HK-2 (cell line): ENCODE results near the gene APC2.
"Not testable (repeated sequence)": the region's sequence is repeated elsewhere in the genome, so short reads cannot be mapped to it uniquely, and the experiment has no call there.

ENCODE experiments used
- DNase-seq: peaks from one replicate; pipeline ENCODE4 v3.0.0-alpha.2; 2018; ENCODE audit not compliant: unreplicated experiment

The APC2 gene

GRCh38 chr19:1412995-1413800, 36.7 kb upstream of the APC2 start:
- no peak for DNase-seq

- no peak for DNase-seq
Observed at GRCh38 chr19:1416014-1416841, 33.7 kb upstream of the APC2 start.

GRCh38 chr19:1417145-1417544, 32.8 kb upstream of the APC2 start:
- no peak for DNase-seq

- no peak for DNase-seq
Observed at GRCh38 chr19:1417681-1418495, 32.0 kb upstream of the APC2 start.

- DNase-seq, result no peak
Observed at GRCh38 chr19:1418496-1418775, 31.5 kb upstream of the APC2 start.

- no peak for DNase-seq
Observed at GRCh38 chr19:1418951-1419738, 30.8 kb upstream of the APC2 start.

GRCh38 chr19:1420085-1420484, 29.8 kb upstream of the APC2 start:
- DNase-seq, result not testable (repeated sequence)

- DNase-seq, result no peak
Observed at GRCh38 chr19:1420590-1420989, 29.3 kb upstream of the APC2 start.

GRCh38 chr19:1421218-1421957, 28.5 kb upstream of the APC2 start:
- DNase-seq, result no peak

- DNase-seq, result no peak
Observed at GRCh38 chr19:1421958-1422305, 28.0 kb upstream of the APC2 start.

GRCh38 chr19:1422360-1422759, 27.6 kb upstream of the APC2 start:
- no peak for DNase-seq

GRCh38 chr19:1422943-1423342, 27.0 kb upstream of the APC2 start:
- no peak for DNase-seq

- no peak for DNase-seq
Observed at GRCh38 chr19:1423436-1424191, 26.3 kb upstream of the APC2 start.

- DNase-seq, result no peak
Observed at GRCh38 chr19:1424192-1424955, 25.5 kb upstream of the APC2 start.

GRCh38 chr19:1425102-1425837, 24.7 kb upstream of the APC2 start:
- DNase-seq, result no peak

- no peak for DNase-seq
Observed at GRCh38 chr19:1425902-1426301, 24.0 kb upstream of the APC2 start.

GRCh38 chr19:1426736-1427135, 23.2 kb upstream of the APC2 start:
- no peak for DNase-seq

GRCh38 chr19:1427221-1427920, 22.6 kb upstream of the APC2 start:
- no peak for DNase-seq
